Coronary artery (tissue), 2 donors: Measurements from ENCODE around the gene NEDD4L.
"Not testable (repeated sequence)": the region's sequence is repeated elsewhere in the genome, so short reads cannot be mapped to it uniquely, and the experiment has no call there.

Source experiments
- DNase-seq: peaks from one replicate; pipeline ENCODE4 v3.0.0-alpha.2; 2017; ENCODE audit warnings: low spot score
- H3K27ac ChIP-seq, 2 donors: fragments of 200-600 bp; sonication (generic); one replicate each; pipeline ENCODE4 v1.5.1; 2016 to 2019
- H3K4me3 ChIP-seq: fragments of 200-600 bp; sonication (generic); 2 replicates; pipeline ENCODE4 v1.5.1; 2016; ENCODE audit warnings: mild to moderate bottlenecking, moderate library complexity
- CTCF ChIP-seq: fragments of 200-600 bp; sonication (generic); IDR thresholded peaks from one replicate; pipeline ENCODE4 v1.5.1; 2019; ENCODE audit warnings: antibody characterized with exemption

The NEDD4L gene

GRCh38 chr18:58258692-58259342 lies 214.8 kb downstream of the NEDD4L start:
- TF ChIP-seq CTCF = no peak
- no peak overlapping the region for H3K4me3 ChIP-seq
- no peak for DNase-seq
- no peak overlapping the region for H3K27ac ChIP-seq

- TF ChIP-seq CTCF = no peak
- DNase-seq = no peak
- no peak overlapping the region for H3K27ac ChIP-seq
- no peak overlapping the region for H3K4me3 ChIP-seq
Measured at GRCh38 chr18:58263055-58263957, 219.3 kb downstream of the NEDD4L start.

- Histone ChIP-seq H3K4me3 (no peak overlapping the region), H3K27ac (no peak overlapping the region)
- DNase-seq = no peak
- TF ChIP-seq CTCF = no peak
Measured at GRCh38 chr18:58264075-58264474, 220.0 kb downstream of the NEDD4L start.

GRCh38 chr18:58264840-58265239 lies 220.8 kb downstream of the NEDD4L start:
- H3K4me3 ChIP-seq = no peak overlapping the region
- H3K27ac ChIP-seq = no peak overlapping the region
- TF ChIP-seq CTCF = no peak
- DNase-seq = no peak

- not testable (repeated sequence) for H3K27ac ChIP-seq, DNase-seq, H3K4me3 ChIP-seq
Measured at GRCh38 chr18:58265489-58265888, 221.5 kb downstream of the NEDD4L start.

GRCh38 chr18:58266291-58266690 lies 222.3 kb downstream of the NEDD4L start:
- H3K4me3 ChIP-seq = no peak overlapping the region
- no peak overlapping the region for H3K27ac ChIP-seq

GRCh38 chr18:58267493-58267892 lies 223.5 kb downstream of the NEDD4L start:
- no peak for DNase-seq
- TF ChIP-seq CTCF = no peak
- Histone ChIP-seq H3K27ac (no peak overlapping the region), H3K4me3 (no peak overlapping the region)

More at GRCh38 chr18:58266291-58266690, 222.3 kb downstream of the NEDD4L start:
- no peak for TF ChIP-seq CTCF
- DNase-seq = no peak
